ENCODE results near the gene MRM3.

- TF ChIP-seq CTCF (IDR thresholded peaks at IDR 0.05; ENCODE audit: insufficient read depth, low read depth, low read length), result no peak
- TF ChIP-seq EZH2 (IDR thresholded peaks at IDR 0.05; ENCODE audit: insufficient read depth, low read length), result no peak
Observed at GRCh38 chr17:791829-792228, 9.7 kb downstream of the MRM3 start.
